ENCODE measurements around the gene NEURL3.

The NEURL3 gene

DNA sequence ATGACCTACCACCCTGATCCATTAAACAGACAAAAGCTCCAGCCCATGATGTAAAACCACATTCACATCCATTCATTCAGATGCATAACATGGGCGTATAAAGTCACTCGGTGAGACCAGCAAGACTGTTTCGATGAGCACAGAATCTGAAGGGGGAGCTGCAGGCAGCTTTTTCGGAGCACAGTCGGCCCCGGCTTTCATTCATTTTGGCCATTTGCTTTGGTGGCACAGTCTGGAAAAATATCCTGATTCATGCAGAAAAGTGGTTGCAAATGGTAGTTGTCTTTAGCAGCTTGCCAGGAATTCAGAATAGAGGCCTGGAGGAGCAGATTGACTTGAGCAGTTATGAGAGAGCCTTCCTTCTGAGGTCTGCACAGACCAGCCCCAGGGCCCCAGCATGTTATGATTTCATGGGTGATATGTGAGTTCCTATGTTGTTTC, 42.6 kb upstream of the NEURL3 start:
- 93% methylated on average over 6 of the region's 6 CpGs for WGBS (ENCODE audit: insufficient coverage)
- no peaks in the 10 kb centered on the region for H3K27me3 ChIP-seq (replicated peaks in 2 of 5; ENCODE audit: control insufficient read depth in 4 of 5, insufficient read depth in 5 of 5, low read length in 4 of 5)
- DNase-seq, result no peak
- ChIA-PET POLR2A (interaction anchor here (1.4 to 5.6 kb wide), 2 partner anchors 10 to 19 kb away, joined by 4 to 33 read pairs; partner anchors contain the start of gene ARID5A), CTCF (interaction anchor here (0.8 to 22.8 kb wide), 3 partner anchors 15 to 282 kb away, joined by 3 to 429 read pairs (median 4); partner anchors contain the start of genes ARID5A, CIAO1 and TMEM127)
- no peaks in the 10 kb centered on the region for H3K9me3 ChIP-seq (ENCODE audit: control extremely low read depth in 1 of 5, control insufficient read depth in 4 of 5, insufficient read depth in 2 of 5, low read depth in 1 of 5, low read length in 4 of 5)
- H3K27ac ChIP-seq (ENCODE audit: insufficient read depth in 1 of 2, low read depth in 1 of 2, low read length in 2 of 2, poor library complexity in 1 of 2, severe bottlenecking in 2 of 2), result no peak overlapping the region
- H3K4me1 ChIP-seq (ENCODE audit: control extremely low read depth in 1 of 4, control insufficient read depth in 4 of 4, insufficient read depth in 4 of 4, low read length in 3 of 4), result peaks cover 0 to 13% (median 9%) of the 10 kb centered on the region in 4 experiments
- H3K36me3 ChIP-seq (ENCODE audit: control insufficient read depth in 4 of 4, insufficient read depth in 4 of 4, low read length in 3 of 4), result peaks cover 4 to 72% (median 53%) of the 10 kb centered on the region in 4 experiments
- no peak overlapping the region for H3K4me3 ChIP-seq (ENCODE audit: control insufficient read depth in 1 of 7, extremely low read depth in 1 of 7, insufficient read depth in 4 of 7, low read depth in 2 of 7, low read length in 6 of 7)

DNA sequence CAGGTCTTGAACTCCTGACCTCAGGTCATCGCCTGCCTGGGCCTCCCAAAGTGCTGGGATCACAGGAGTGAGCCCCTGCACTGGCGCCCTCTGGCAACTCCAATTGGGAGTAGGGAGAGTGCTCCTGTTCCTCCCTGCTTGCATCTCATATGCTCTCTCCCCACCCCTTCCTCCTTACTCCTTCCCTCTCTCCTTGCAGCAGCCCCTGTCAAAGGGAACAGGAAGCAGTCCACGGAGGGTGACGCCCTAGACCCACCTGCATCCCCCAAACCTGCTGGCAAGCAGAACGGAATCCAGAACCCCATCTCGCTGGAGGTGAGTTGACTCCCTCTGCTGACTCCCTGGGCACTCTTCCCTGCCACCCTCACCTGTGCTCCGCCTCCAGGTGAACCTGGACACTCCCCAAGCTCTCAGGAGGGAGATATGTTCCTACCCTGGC, 42.1 kb upstream of the NEURL3 start:
- ChIA-PET POLR2A (interaction anchor here (1.4 to 5.6 kb wide), 2 partner anchors 10 to 18 kb away, joined by 4 to 33 read pairs; partner anchors contain the start of gene ARID5A), CTCF (interaction anchor here (0.8 to 22.8 kb wide), 4 partner anchors 8 to 36 kb away, joined by 3 to 429 read pairs (median 4); partner anchors contain the start of gene ARID5A)
- H3K4me3 ChIP-seq (ENCODE audit: control insufficient read depth in 1 of 7, extremely low read depth in 1 of 7, insufficient read depth in 4 of 7, low read depth in 2 of 7, low read length in 6 of 7), result no peak overlapping the region
- no peaks in the 10 kb centered on the region for H3K27me3 ChIP-seq (replicated peaks in 2 of 5; ENCODE audit: control insufficient read depth in 4 of 5, insufficient read depth in 5 of 5, low read length in 4 of 5)
- DNase-seq, result no peak
- peaks cover 0 to 13% (median 9%) of the 10 kb centered on the region in 4 experiments for H3K4me1 ChIP-seq (ENCODE audit: control extremely low read depth in 1 of 4, control insufficient read depth in 4 of 4, insufficient read depth in 4 of 4, low read length in 3 of 4)
- no peak overlapping the region for H3K27ac ChIP-seq (ENCODE audit: insufficient read depth in 1 of 2, low read depth in 1 of 2, low read length in 2 of 2, poor library complexity in 1 of 2, severe bottlenecking in 2 of 2)
- peaks cover 6 to 72% (median 53%) of the 10 kb centered on the region in 4 experiments for H3K36me3 ChIP-seq (ENCODE audit: control insufficient read depth in 4 of 4, insufficient read depth in 4 of 4, low read length in 3 of 4)
- 83% methylated on average over 6 of the region's 7 CpGs for WGBS (ENCODE audit: insufficient coverage)
- peaks cover 0 to 2% (median 0%) of the 10 kb centered on the region in 5 experiments for H3K9me3 ChIP-seq (ENCODE audit: control extremely low read depth in 1 of 5, control insufficient read depth in 4 of 5, insufficient read depth in 2 of 5, low read depth in 1 of 5, low read length in 4 of 5)

DNA sequence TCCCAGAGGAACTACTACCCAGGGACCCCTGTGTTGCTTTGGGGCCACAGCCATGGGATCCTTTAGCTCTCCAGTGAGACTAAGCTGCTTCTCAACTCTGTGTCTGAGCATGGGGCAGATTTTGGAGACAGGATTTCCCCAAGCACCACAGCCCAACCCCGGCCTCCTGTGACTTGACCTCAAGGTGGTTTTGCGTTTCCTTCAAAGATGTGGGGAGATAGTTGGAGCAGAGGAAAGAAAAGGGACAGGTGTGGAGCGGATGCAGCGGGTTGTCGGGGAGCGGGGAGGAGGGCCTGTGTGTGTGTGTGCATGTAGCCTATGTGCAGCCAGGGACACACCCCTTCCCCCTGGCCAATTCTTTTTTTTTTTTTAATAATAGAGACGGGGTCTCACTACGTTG, 41.6 kb upstream of the NEURL3 start:
- CTCF ChIA-PET, result interaction anchor here (1.0 to 22.8 kb wide), 3 partner anchors 8 to 34 kb away, joined by 3 to 429 read pairs (median 3); partner anchors contain the start of gene ARID5A
- H3K9me3 ChIP-seq (ENCODE audit: control extremely low read depth in 1 of 5, control insufficient read depth in 4 of 5, insufficient read depth in 2 of 5, low read depth in 1 of 5, low read length in 4 of 5), result peaks cover 0 to 2% (median 0%) of the 10 kb centered on the region in 5 experiments
- WGBS (ENCODE audit: insufficient coverage), result 31% methylated on average over 5 of the region's 8 CpGs
- H3K27ac ChIP-seq (ENCODE audit: insufficient read depth in 1 of 2, low read depth in 1 of 2, low read length in 2 of 2, poor library complexity in 1 of 2, severe bottlenecking in 2 of 2), result no peak overlapping the region
- DNase-seq, result peak in 2 of 3 donors; percentile 40 to 56
- H3K36me3 ChIP-seq (ENCODE audit: control insufficient read depth in 4 of 4, insufficient read depth in 4 of 4, low read length in 3 of 4), result peaks cover 7 to 71% (median 53%) of the 10 kb centered on the region in 4 experiments
- peaks cover 0 to 13% (median 9%) of the 10 kb centered on the region in 4 experiments for H3K4me1 ChIP-seq (ENCODE audit: control extremely low read depth in 1 of 4, control insufficient read depth in 4 of 4, insufficient read depth in 4 of 4, low read length in 3 of 4)
- peak overlapping the region in 1 of 7 experiments; percentile 3 for H3K4me3 ChIP-seq (ENCODE audit: control insufficient read depth in 1 of 7, extremely low read depth in 1 of 7, insufficient read depth in 4 of 7, low read depth in 2 of 7, low read length in 6 of 7)
- POLR2A ChIA-PET, result interaction anchor here (5.6 kb wide), 1 partner anchor 9 kb away, joined by 33 read pairs; the partner anchor contains the start of gene ARID5A
- H3K27me3 ChIP-seq (replicated peaks in 2 of 5; ENCODE audit: control insufficient read depth in 4 of 5, insufficient read depth in 5 of 5, low read length in 4 of 5), result no peaks in the 10 kb centered on the region

DNA sequence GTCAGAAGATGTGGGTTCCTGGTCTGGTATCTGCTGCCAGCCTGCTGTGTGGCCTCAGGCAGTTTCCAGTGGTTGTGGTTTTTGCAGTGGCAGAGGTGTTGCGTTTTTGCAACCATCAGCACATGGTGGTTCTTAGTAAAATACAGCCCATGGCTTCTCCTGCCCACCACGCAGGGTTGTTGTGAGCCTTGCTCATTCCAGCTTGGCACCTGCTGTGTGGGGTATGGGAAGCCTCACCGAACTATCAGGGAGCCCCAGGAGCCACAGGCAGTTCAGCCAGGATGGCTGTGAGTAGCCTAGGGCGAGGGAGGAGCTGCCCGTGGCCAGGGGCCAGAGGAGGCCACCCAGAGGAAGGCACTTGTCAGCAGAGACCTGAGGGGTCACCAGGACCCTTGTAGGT, 41.2 kb upstream of the NEURL3 start:
- WGBS (ENCODE audit: insufficient coverage), result 75% methylated on average over 4 of the region's 5 CpGs
- ChIA-PET CTCF (interaction anchor here (1.0 to 22.8 kb wide), 3 partner anchors 8 to 33 kb away, joined by 3 to 429 read pairs (median 3); partner anchors contain the start of gene ARID5A), POLR2A (interaction anchor here (5.6 kb wide), 1 partner anchor 9 kb away, joined by 33 read pairs; the partner anchor contains the start of gene ARID5A)
- H3K27me3 ChIP-seq (replicated peaks in 2 of 5; ENCODE audit: control insufficient read depth in 4 of 5, insufficient read depth in 5 of 5, low read length in 4 of 5), result no peaks in the 10 kb centered on the region
- H3K36me3 ChIP-seq (ENCODE audit: control insufficient read depth in 4 of 4, insufficient read depth in 4 of 4, low read length in 3 of 4), result peaks cover 9 to 71% (median 53%) of the 10 kb centered on the region in 4 experiments
- H3K4me1 ChIP-seq (ENCODE audit: control extremely low read depth in 1 of 4, control insufficient read depth in 4 of 4, insufficient read depth in 4 of 4, low read length in 3 of 4), result peaks cover 0 to 13% (median 9%) of the 10 kb centered on the region in 4 experiments
- no peak overlapping the region for H3K27ac ChIP-seq (ENCODE audit: insufficient read depth in 1 of 2, low read depth in 1 of 2, low read length in 2 of 2, poor library complexity in 1 of 2, severe bottlenecking in 2 of 2)
- peaks cover 0 to 2% (median 0%) of the 10 kb centered on the region in 5 experiments for H3K9me3 ChIP-seq (ENCODE audit: control extremely low read depth in 1 of 5, control insufficient read depth in 4 of 5, insufficient read depth in 2 of 5, low read depth in 1 of 5, low read length in 4 of 5)
- no peak for DNase-seq
- peak overlapping the region in 2 of 7 experiments; percentile 0 to 3 for H3K4me3 ChIP-seq (ENCODE audit: control insufficient read depth in 1 of 7, extremely low read depth in 1 of 7, insufficient read depth in 4 of 7, low read depth in 2 of 7, low read length in 6 of 7)

DNA sequence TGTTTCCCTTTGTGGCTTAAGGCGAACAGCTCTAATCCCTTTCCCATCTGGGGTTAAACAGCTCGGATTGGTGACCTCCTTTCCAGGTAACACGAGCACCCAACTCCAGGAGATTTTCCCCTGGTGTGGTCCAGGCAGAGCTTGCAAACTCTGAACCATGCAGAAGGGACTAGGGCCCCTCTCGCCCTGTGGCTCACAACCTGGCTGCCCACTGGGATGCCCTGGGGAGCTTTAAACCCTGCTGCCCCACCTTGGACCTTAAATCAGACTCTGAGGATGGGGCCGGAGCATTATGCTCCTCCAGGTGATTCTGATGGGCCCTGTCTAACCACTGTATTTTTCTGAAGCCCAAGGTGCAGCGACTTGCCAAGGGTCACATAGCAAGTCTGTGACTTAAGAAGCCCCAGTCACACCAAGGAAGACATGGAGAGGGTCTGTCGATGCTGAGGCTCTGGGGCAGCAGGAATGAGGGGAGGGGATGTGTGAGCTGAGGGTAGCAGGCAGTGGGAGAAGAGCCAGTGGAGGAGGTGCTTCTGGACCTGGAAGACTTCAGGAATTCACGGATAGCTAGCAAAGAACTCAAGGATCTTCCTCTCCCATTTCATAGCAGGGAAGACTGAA, 37.3 kb upstream of the NEURL3 start:
- Histone ChIP-seq H3K27ac (ENCODE audit: insufficient read depth in 1 of 2, low read depth in 1 of 2, low read length in 2 of 2, poor library complexity in 1 of 2, severe bottlenecking in 2 of 2) (no peak overlapping the region), H3K4me3 (ENCODE audit: control insufficient read depth in 1 of 7, extremely low read depth in 1 of 7, insufficient read depth in 4 of 7, low read depth in 2 of 7, low read length in 6 of 7) (no peak overlapping the region), H3K9me3 (ENCODE audit: control extremely low read depth in 1 of 5, control insufficient read depth in 4 of 5, insufficient read depth in 2 of 5, low read depth in 1 of 5, low read length in 4 of 5) (peaks cover 0 to 2% (median 0%) of the 10 kb centered on the region in 5 experiments), H3K4me1 (ENCODE audit: control extremely low read depth in 1 of 4, control insufficient read depth in 4 of 4, insufficient read depth in 4 of 4, low read length in 3 of 4) (peaks cover 0 to 41% (median 35%) of the 10 kb centered on the region in 4 experiments), H3K36me3 (ENCODE audit: control insufficient read depth in 4 of 4, insufficient read depth in 4 of 4, low read length in 3 of 4) (peaks cover 5 to 41% (median 26%) of the 10 kb centered on the region in 4 experiments), H3K27me3 (replicated peaks in 2 of 5; ENCODE audit: control insufficient read depth in 4 of 5, insufficient read depth in 5 of 5, low read length in 4 of 5) (no peaks in the 10 kb centered on the region)
- ChIA-PET POLR2A (interaction anchor here (1.2 to 1.8 kb wide), 3 partner anchors 10 to 16 kb away, joined by 3 to 9 read pairs (median 4); no protein-coding TSS in a partner anchor), CTCF (interaction anchor here (0.6 to 22.8 kb wide), 4 partner anchors 5 to 271 kb away, joined by 3 to 429 read pairs (median 216); partner anchors contain the start of gene ARID5A)
- no peak for DNase-seq
- WGBS (ENCODE audit: insufficient coverage), result 100% methylated on average over 7 of the region's 8 CpGs

DNA sequence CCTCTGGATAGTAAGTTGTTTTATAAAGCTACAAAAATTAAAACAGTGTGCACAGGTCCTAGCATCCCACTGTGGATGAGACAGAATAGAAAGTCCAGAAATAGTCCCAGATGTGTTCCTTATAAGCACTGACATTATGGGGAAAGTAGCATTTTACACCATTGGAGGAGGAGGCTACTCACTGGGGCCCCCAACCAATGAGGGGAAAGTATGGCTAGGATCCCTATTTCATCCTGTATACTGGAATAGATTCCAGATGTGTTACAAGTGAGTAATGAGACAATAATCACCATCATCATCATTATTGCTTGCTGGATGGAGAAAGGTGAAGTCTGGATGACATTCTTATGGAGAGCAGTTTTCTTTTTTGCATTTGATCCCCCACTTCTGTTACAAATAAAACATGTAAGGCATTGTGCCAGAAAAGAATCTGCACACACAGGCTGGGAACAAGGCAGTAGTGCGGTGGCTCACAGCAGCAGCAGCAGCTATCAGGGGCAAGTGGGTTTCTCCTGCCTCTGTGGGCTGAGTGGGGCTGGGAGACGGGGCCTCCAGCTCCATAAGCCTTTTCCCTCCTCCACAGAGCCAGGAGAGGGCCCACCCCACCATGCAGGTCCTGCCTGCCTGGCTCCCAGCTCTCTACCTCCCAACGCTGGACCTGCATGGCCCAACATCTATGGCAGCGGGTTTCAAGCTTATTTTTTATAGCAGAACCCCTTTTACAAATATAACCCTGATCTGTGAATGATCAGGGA, 36.4 kb upstream of the NEURL3 start:
- WGBS (ENCODE audit: insufficient coverage), result 100% methylated on average over 2 of the region's 4 CpGs
- Histone ChIP-seq H3K36me3 (ENCODE audit: control insufficient read depth in 4 of 4, insufficient read depth in 4 of 4, low read length in 3 of 4) (peaks cover 5 to 34% (median 23%) of the 10 kb centered on the region in 4 experiments), H3K4me3 (ENCODE audit: control insufficient read depth in 1 of 7, extremely low read depth in 1 of 7, insufficient read depth in 4 of 7, low read depth in 2 of 7, low read length in 6 of 7) (no peak overlapping the region), H3K4me1 (ENCODE audit: control extremely low read depth in 1 of 4, control insufficient read depth in 4 of 4, insufficient read depth in 4 of 4, low read length in 3 of 4) (peaks cover 0 to 39% (median 34%) of the 10 kb centered on the region in 4 experiments), H3K27ac (ENCODE audit: insufficient read depth in 1 of 2, low read depth in 1 of 2, low read length in 2 of 2, poor library complexity in 1 of 2, severe bottlenecking in 2 of 2) (no peak overlapping the region), H3K27me3 (replicated peaks in 2 of 5; ENCODE audit: control insufficient read depth in 4 of 5, insufficient read depth in 5 of 5, low read length in 4 of 5) (no peaks in the 10 kb centered on the region), H3K9me3 (ENCODE audit: control extremely low read depth in 1 of 5, control insufficient read depth in 4 of 5, insufficient read depth in 2 of 5, low read depth in 1 of 5, low read length in 4 of 5) (peaks cover 0 to 2% (median 0%) of the 10 kb centered on the region in 5 experiments)
- no peak for DNase-seq
- ChIA-PET CTCF (interaction anchor here (0.6 to 22.8 kb wide), 3 partner anchors 6 to 272 kb away, joined by 3 to 429 read pairs (median 429); partner anchors contain the start of gene ARID5A), POLR2A (interaction anchor here (0.9 to 1.8 kb wide), 4 partner anchors 10 to 15 kb away, joined by 3 to 9 read pairs (median 4); no protein-coding TSS in a partner anchor)
